ENCODE data around the gene TMEM45A. TPM values are rescaled to one million over a fixed set of nuclear protein-coding genes. Genes with fewer than 3 reads are reported as not detected.

The TMEM45A gene
- total RNA-seq, 1 experiment from 2014 or later = 10.1 TPM

DNA sequence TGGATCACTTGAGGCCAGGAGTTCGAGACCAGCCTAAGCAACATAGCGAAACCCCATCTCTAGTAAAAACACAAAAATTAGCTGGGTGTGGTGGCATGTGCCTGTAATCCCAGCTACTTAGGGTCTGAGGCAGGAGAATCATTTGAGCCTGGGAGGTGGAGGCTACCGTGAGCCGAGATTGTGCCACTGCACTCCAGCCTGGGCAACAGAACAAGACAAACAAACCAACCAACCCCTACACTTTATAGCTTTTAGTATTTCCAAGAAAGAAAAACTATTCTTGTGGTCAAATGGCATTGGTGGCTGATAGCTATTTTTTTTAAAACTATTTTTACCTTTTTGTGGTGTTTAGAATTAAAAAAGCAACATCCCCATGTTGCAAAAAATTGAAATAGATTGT is 7.2 kb downstream of the TMEM45A start:
- Mint-ChIP-seq H3K9me3 (no peaks in the 10 kb centered on the region; a peak in 1 of 5 replicates), H3K4me3 (no peak overlapping the region), H3K27me3 (ENCODE audit: low read depth) (no peaks in the 10 kb centered on the region), H3K27ac (no peak overlapping the region), H3K36me3 (ENCODE audit: insufficient read depth in 1 of 3, low read depth in 3 of 3) (no peaks in the 10 kb centered on the region), H3K4me1 (peaks cover 3 to 4% of the 10 kb centered on the region in 2 experiments)
- Histone ChIP-seq H3K23ac (ENCODE audit: insufficient read length, low read depth, low read length) (no peak overlapping the region), H3K18ac (ENCODE audit: insufficient read length, low read depth, low read length) (no peak overlapping the region), H3K79me1 (ENCODE audit: insufficient read depth, low read depth, low read length, poor library complexity, severe bottlenecking) (no peaks in the 10 kb centered on the region), H2BK20ac (ENCODE audit: low read depth, low read length, poor library complexity, severe bottlenecking) (no peak overlapping the region), H3K9me3 (ENCODE audit: control insufficient read depth, low read depth, low read length) (no peaks in the 10 kb centered on the region), H4K20me1 (ENCODE audit: control insufficient read depth, insufficient read depth, insufficient read length) (no peaks in the 10 kb centered on the region), H2AK5ac (ENCODE audit: insufficient read length, low read length) (no peak overlapping the region), H4K91ac (ENCODE audit: insufficient read length, low read depth, low read length) (no peak overlapping the region), H3K27ac (ENCODE audit: insufficient read length, low read depth, low read length) (no peak overlapping the region), H3K4me1 (ENCODE audit: insufficient read depth, low read length) (no peaks in the 10 kb centered on the region), H2AFZ (ENCODE audit: low read length) (no peak overlapping the region), H2BK120ac (ENCODE audit: low read depth, low read length, poor library complexity, severe bottlenecking) (no peak overlapping the region), H3K27me3 (ENCODE audit: insufficient read depth, low read length) (no peaks in the 10 kb centered on the region), H4K5ac (ENCODE audit: insufficient read length, low read depth, low read length) (no peak overlapping the region), H3K4me2 (ENCODE audit: insufficient read depth, insufficient read length, low read length) (no peak overlapping the region), H3K56ac (ENCODE audit: insufficient read length, low read depth, low read length) (no peak overlapping the region), H2BK5ac (ENCODE audit: insufficient read length, low read length) (no peak overlapping the region), H2BK12ac (ENCODE audit: insufficient read length, low read depth, low read length) (no peak overlapping the region), H3K79me2 (ENCODE audit: insufficient read depth, low read length) (no peaks in the 10 kb centered on the region), H3K9ac (ENCODE audit: extremely low read depth, insufficient read length, low read length) (no peak overlapping the region), H4K8ac (replicated peaks; ENCODE audit: insufficient read length, low read depth, low read length) (no peak overlapping the region), H3K14ac (ENCODE audit: insufficient read depth, low read length) (no peak overlapping the region), H2BK15ac (ENCODE audit: low read depth, low read length) (no peak overlapping the region), H3K23me2 (ENCODE audit: insufficient read length, low read depth, low read length, poor library complexity, severe bottlenecking) (no peaks in the 10 kb centered on the region), H3K4ac (ENCODE audit: low read depth, low read length) (no peak overlapping the region), H3T11ph (ENCODE audit: low read length) (no peak overlapping the region)
- TF ChIP-seq, protein P1, sequence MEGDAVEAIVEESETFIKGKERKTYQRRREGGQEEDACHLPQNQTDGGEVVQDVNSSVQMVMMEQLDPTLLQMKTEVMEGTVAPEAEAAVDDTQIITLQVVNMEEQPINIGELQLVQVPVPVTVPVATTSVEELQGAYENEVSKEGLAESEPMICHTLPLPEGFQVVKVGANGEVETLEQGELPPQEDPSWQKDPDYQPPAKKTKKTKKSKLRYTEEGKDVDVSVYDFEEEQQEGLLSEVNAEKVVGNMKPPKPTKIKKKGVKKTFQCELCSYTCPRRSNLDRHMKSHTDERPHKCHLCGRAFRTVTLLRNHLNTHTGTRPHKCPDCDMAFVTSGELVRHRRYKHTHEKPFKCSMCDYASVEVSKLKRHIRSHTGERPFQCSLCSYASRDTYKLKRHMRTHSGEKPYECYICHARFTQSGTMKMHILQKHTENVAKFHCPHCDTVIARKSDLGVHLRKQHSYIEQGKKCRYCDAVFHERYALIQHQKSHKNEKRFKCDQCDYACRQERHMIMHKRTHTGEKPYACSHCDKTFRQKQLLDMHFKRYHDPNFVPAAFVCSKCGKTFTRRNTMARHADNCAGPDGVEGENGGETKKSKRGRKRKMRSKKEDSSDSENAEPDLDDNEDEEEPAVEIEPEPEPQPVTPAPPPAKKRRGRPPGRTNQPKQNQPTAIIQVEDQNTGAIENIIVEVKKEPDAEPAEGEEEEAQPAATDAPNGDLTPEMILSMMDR (conservative IDR thresholded peaks at IDR 0.05) = no peak
- DNase-seq = no peak
- no CpG with 5 or more reads among the region's 4 CpGs for WGBS (ENCODE audit: extremely low coverage, insufficient read length, low lambda C conversion rate)
